SK-N-SH treated with all-trans-retinoic acid at 6 μM for 48 hours (cell line): Measurements from ENCODE around the gene CABLES1.

Source experiments
- ARNTL ChIP-seq: fragments of 450-650 bp; formaldehyde crosslinking; IDR thresholded peaks from 2 replicates; pipeline ENCODE4 v1.5.0; 2020; ENCODE audit warnings: low read depth, mild to moderate bottlenecking, moderate library complexity, borderline replicate concordance
- CREB5 ChIP-seq: fragments of 250-450 bp; sonication (Bioruptor Pico); IDR thresholded peaks from 2 replicates; pipeline ENCODE4 v1.5.1; 2020; ENCODE audit warnings: low read depth, mild to moderate bottlenecking, moderate library complexity
- CSDC2 ChIP-seq: fragments of 250-450 bp; sonication (Bioruptor Pico); IDR thresholded peaks from 2 replicates; pipeline ENCODE4 v1.5.0; 2020; ENCODE audit warnings: mild to moderate bottlenecking, moderate library complexity
- GLIS3 ChIP-seq: fragments of 250-450 bp; sonication (Bioruptor Pico); IDR thresholded peaks from 2 replicates; pipeline ENCODE4 v1.5.0; 2020; ENCODE audit warnings: mild to moderate bottlenecking, moderate library complexity
- PATZ1 ChIP-seq: fragments of 250-450 bp; sonication (Bioruptor Pico); IDR thresholded peaks from 2 replicates; pipeline ENCODE4 v1.8.0; 2020; ENCODE audit warnings: mild to moderate bottlenecking, moderate library complexity, borderline replicate concordance
- PPARA ChIP-seq: fragments of 250-450 bp; sonication (Bioruptor Pico); IDR thresholded peaks from 2 replicates; pipeline ENCODE4 v1.5.0; 2020; ENCODE audit warnings: mild to moderate bottlenecking, borderline replicate concordance
- RARB ChIP-seq: fragments of 250-450 bp; sonication (Bioruptor Pico); IDR thresholded peaks from 2 replicates; pipeline ENCODE4 v1.8.0; 2021; ENCODE audit warnings: mild to moderate bottlenecking, moderate library complexity
- TCF4 ChIP-seq: fragments of 250-450 bp; sonication (Bioruptor Pico); IDR thresholded peaks from 2 replicates; pipeline ENCODE4 v1.8.0; 2021; ENCODE audit warnings: mild to moderate bottlenecking, moderate library complexity, borderline replicate concordance
- ZC3H10 ChIP-seq: fragments of 250-450 bp; sonication (Bioruptor Pico); IDR thresholded peaks from 2 replicates; pipeline ENCODE4 v1.5.1; 2021; ENCODE audit warnings: mild to moderate bottlenecking, moderate library complexity
- ZFP3 ChIP-seq: fragments of 250-450 bp; sonication (Bioruptor Pico); IDR thresholded peaks from 2 replicates; pipeline ENCODE4 v1.5.0; 2020; ENCODE audit warnings: mild to moderate bottlenecking, moderate library complexity
- ZFP30 ChIP-seq: fragments of 450-650 bp; formaldehyde crosslinking; IDR thresholded peaks from 2 replicates; pipeline ENCODE4 v1.5.0; 2022; ENCODE audit warnings: mild to moderate bottlenecking, moderate library complexity
- ZNF565 ChIP-seq: fragments of 450-650 bp; formaldehyde crosslinking; conservative IDR thresholded peaks from 2 replicates; pipeline ENCODE4 v1.5.0; 2020; ENCODE audit warnings: low read depth, mild to moderate bottlenecking, moderate library complexity

- no peak for TF ChIP-seq ZNF565 (CRISPR knock-in tag)
- TF ChIP-seq PPARA (CRISPR knock-in tag): no peak
- no peak for TF ChIP-seq RARB
- TF ChIP-seq CSDC2 (CRISPR knock-in tag): no peak
- no peak for TF ChIP-seq ZFP3
- TF ChIP-seq CREB5 (CRISPR knock-in tag): no peak
- no peak for TF ChIP-seq ZC3H10 (CRISPR knock-in tag)
- no peak for TF ChIP-seq PATZ1
- TF ChIP-seq GLIS3 (CRISPR knock-in tag): no peak
- TF ChIP-seq TCF4 (CRISPR knock-in tag): no peak
- no peak for TF ChIP-seq ARNTL (CRISPR knock-in tag)
- no peak for TF ChIP-seq ZFP30 (CRISPR knock-in tag)
Measured at GRCh38 chr18:23281626-23282436, 146.5 kb downstream of the CABLES1 start.
